Islet precursor cell (in vitro differentiated cells): ENCODE results near the gene SHROOM4.

ENCODE experiments used
- DNase-seq: peaks from one replicate; pipeline ENCODE4 v3.0.0-alpha.2; 2018

Gene SHROOM4

GRCh38 chrX:50776248-50776647 lies 37.7 kb downstream of the SHROOM4 start:
- DNase-seq = no peak

GRCh38 chrX:50771382-50771781 lies 42.6 kb downstream of the SHROOM4 start:
- DNase-seq = no peak

- peak; percentile 69 for DNase-seq
These were observed 43.3 kb downstream of the SHROOM4 start for GRCh38 chrX:50770702-50771101.

- DNase-seq = no peak
These were observed 44.5 kb downstream of the SHROOM4 start for GRCh38 chrX:50769389-50770063.

GRCh38 chrX:50768801-50769200 lies 45.2 kb downstream of the SHROOM4 start:
- DNase-seq = no peak

GRCh38 chrX:50765986-50766385 lies 48.0 kb downstream of the SHROOM4 start:
- no peak for DNase-seq

GRCh38 chrX:50762578-50762977 lies 51.4 kb downstream of the SHROOM4 start:
- DNase-seq = no peak

GRCh38 chrX:50756276-50756675 lies 57.7 kb downstream of the SHROOM4 start:
- no peak for DNase-seq

GRCh38 chrX:50751091-50751490 lies 62.9 kb downstream of the SHROOM4 start:
- no peak for DNase-seq

- DNase-seq = no peak
These were observed 66.5 kb downstream of the SHROOM4 start for GRCh38 chrX:50747471-50747900.

- no peak for DNase-seq
These were observed 77.3 kb downstream of the SHROOM4 start for GRCh38 chrX:50736656-50737055.

- DNase-seq = no peak
These were observed 87.7 kb downstream of the SHROOM4 start for GRCh38 chrX:50726296-50726695.

GRCh38 chrX:50725310-50725709 lies 88.7 kb downstream of the SHROOM4 start:
- no peak for DNase-seq

GRCh38 chrX:50723006-50723405 lies 91.0 kb downstream of the SHROOM4 start:
- no peak for DNase-seq

GRCh38 chrX:50721764-50722521 lies 92.1 kb downstream of the SHROOM4 start:
- no peak for DNase-seq

- DNase-seq = no peak
These were observed 94.4 kb downstream of the SHROOM4 start for GRCh38 chrX:50719614-50720013.

GRCh38 chrX:50718776-50719175 lies 95.2 kb downstream of the SHROOM4 start:
- DNase-seq = no peak

GRCh38 chrX:50716706-50717105 lies 97.3 kb downstream of the SHROOM4 start:
- DNase-seq = no peak

GRCh38 chrX:50712777-50713176 lies 101.2 kb downstream of the SHROOM4 start:
- peak; percentile 76 for DNase-seq

GRCh38 chrX:50711907-50712306 lies 102.1 kb downstream of the SHROOM4 start:
- DNase-seq = no peak

- no peak for DNase-seq
These were observed 105.9 kb downstream of the SHROOM4 start for GRCh38 chrX:50707955-50708699.

- no peak for DNase-seq
These were observed 106.6 kb downstream of the SHROOM4 start for GRCh38 chrX:50707405-50707804.

GRCh38 chrX:50705042-50705441 lies 109.0 kb downstream of the SHROOM4 start:
- no peak for DNase-seq

GRCh38 chrX:50704360-50704759 lies 109.6 kb downstream of the SHROOM4 start:
- no peak for DNase-seq
